PC-3 (cell line): Measurements from ENCODE around the gene PPP4R1. TPM values are rescaled to one million over a fixed set of nuclear protein-coding genes. Genes with fewer than 3 reads are reported as not detected.
A peak's percentile ranks its signal among the peaks of the same experiment; 100 is the strongest.

Source experiments
- ATAC-seq: fragments of 200-7000 bp; cut with Tn5 transposase; 2 replicates; pipeline ENCODE4 v1.9.1; 2020; ENCODE audit warnings: mild to moderate bottlenecking, moderate library complexity
- BruUV-seq: library from RNA; stranded (reverse); fragments of 400-500 nt; replicated peaks from 2 replicates; lab custom pipeline; 2021; lab: Mats Ljungman, UMichigan
- CTCF ChIA-PET: fragments of 300-600 bp; sonication (Branson Sonifier 250); formaldehyde crosslinking; loops from one replicate; lab custom pipeline; 2022; ENCODE audit warnings: antibody characterized with exemption; lab: Charles Lee
- POLR2A ChIA-PET: fragments of 300-600 bp; sonication (Branson Sonifier 250); formaldehyde crosslinking; loops from one replicate; lab custom pipeline; 2022; ENCODE audit warnings: antibody characterized with exemption; ENCODE audit not compliant: unreplicated experiment; lab: Charles Lee
- DNase-seq: peaks from one replicate; pipeline ENCODE4 v3.0.0-alpha.2; 2015
- H2AFZ ChIP-seq: fragments of 300-600 bp; sonication (generic); 2 replicates; pipeline ENCODE4 v1.6.0; 2016; ENCODE audit warnings: antibody characterized with exemption, low read length
- H3F3A ChIP-seq: fragments of 300-600 bp; sonication (generic); one replicate; pipeline ENCODE4 v1.6.0; 2017; ENCODE audit warnings: antibody characterized with exemption, low read length, control low read depth, mild to moderate bottlenecking; ENCODE audit not compliant: unreplicated experiment
- H3K27ac ChIP-seq: fragments of 300-600 bp; sonication (generic); 2 replicates; pipeline ENCODE4 v1.5.1; 2016; ENCODE audit warnings: mild to moderate bottlenecking, low read length
- H3K27me3 ChIP-seq: fragments of 300-600 bp; sonication (generic); 2 replicates; pipeline ENCODE4 v1.6.1; 2016; ENCODE audit warnings: low read length, mixed read lengths
- H3K36me3 ChIP-seq: fragments of 300-600 bp; sonication (generic); 2 replicates; pipeline ENCODE4 v1.6.1; 2016; ENCODE audit warnings: low read depth, mixed run types, low read length, mixed read lengths
- H3K4me1 ChIP-seq: fragments of 300-600 bp; sonication (generic); 2 replicates; pipeline ENCODE4 v1.5.1; 2016; ENCODE audit warnings: low read length; ENCODE audit not compliant: insufficient read depth
- H3K4me2 ChIP-seq: fragments of 300-600 bp; sonication (generic); 2 replicates; pipeline ENCODE4 v1.6.0; 2016; ENCODE audit warnings: low read length
- H3K4me3 ChIP-seq: fragments of 300-600 bp; sonication (generic); 2 replicates; pipeline ENCODE4 v1.5.1; 2016; ENCODE audit warnings: mild to moderate bottlenecking, low read length, mixed read lengths
- H3K79me2 ChIP-seq: fragments of 300-600 bp; sonication (generic); 2 replicates; pipeline ENCODE4 v1.6.1; 2017; ENCODE audit warnings: low read length, mixed read lengths
- H3K9ac ChIP-seq: fragments of 300-600 bp; sonication (generic); 2 replicates; pipeline ENCODE4 v1.6.0; 2016; ENCODE audit warnings: mild to moderate bottlenecking, low read length
- H3K9me2 ChIP-seq: fragments of 300-600 bp; sonication (generic); replicated peaks from 2 replicates; pipeline ENCODE4 v1.6.1; 2016; ENCODE audit warnings: mixed run types, low read length, mixed read lengths
- H3K9me3 ChIP-seq: fragments of 300-600 bp; sonication (generic); 2 replicates; pipeline ENCODE4 v1.6.1; 2016; ENCODE audit warnings: low read length, mixed read lengths
- H4K20me1 ChIP-seq: fragments of 300-600 bp; sonication (generic); 2 replicates; pipeline ENCODE4 v1.6.1; 2016; ENCODE audit warnings: low read length, mixed read lengths
- EZH2 ChIP-seq: fragments of 300-600 bp; sonication (generic); IDR thresholded peaks from one replicate; pipeline ENCODE4 v1.6.1; 2017; ENCODE audit warnings: antibody characterized with exemption, mild to moderate bottlenecking, low read length; ENCODE audit not compliant: unreplicated experiment
- EZH2phosphoT487 ChIP-seq: fragments of 300-600 bp; sonication (generic); IDR thresholded peaks from 2 replicates; pipeline ENCODE4 v1.6.1; 2018; ENCODE audit warnings: mild to moderate bottlenecking, antibody characterized with exemption, low read length, borderline replicate concordance
- intact Hi-C: fragments of 100-400 bp; cut with micrococcal nuclease; formaldehyde crosslinking; loops from 2 replicates; pipeline ENCODE4 v1.9.0; 2023
- total RNA-seq: library from RNA; depleted of rRNA; stranded (reverse); fragments of >200 nt; gene quantifications from 2 replicates; pipeline ENCODE4 v1.2.3, GENCODE V29; 2014
- TF ChIP-seq, protein P1 (sequence below): fragments of 300-600 bp; sonication (generic); conservative IDR thresholded peaks from 2 replicates; pipeline ENCODE4 v1.5.1; 2017; ENCODE audit warnings: antibody characterized with exemption, low read depth, mild to moderate bottlenecking, low read length

Gene PPP4R1
- total RNA-seq, 1 experiment from 2014 or later, result 154 TPM

DNA sequence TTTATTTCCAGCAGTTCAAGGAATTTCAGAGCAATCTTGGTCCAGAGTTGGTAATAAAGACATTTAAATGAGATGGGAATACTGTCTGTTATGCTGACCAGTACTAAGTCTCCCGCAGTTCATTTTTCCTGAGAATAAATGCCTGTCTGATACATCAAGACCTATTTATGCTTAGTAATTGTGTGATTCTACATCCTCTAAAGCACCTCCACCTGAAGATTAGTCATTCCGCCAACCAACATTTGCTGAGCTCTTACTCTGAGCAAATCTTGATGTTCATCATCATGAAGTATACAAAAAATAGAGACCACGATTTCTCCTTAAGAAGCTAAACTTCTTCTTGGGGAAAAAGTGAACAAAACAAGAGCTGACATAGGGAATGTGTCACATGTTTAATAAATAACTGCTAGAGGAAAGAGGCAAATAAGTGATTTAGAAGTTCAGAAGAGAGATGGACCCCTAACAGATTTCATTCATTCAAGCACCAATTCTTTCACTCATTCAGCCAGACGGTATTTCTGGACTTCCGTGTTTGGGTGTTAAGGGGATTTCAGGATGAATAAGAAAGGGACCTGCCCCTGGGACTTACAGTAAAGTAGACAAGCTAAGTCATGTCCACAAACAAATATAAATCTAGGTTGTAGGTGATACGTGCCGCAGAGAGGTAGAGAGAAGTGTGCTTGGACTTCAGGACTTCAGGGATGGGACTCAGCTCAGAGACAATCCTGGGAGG is 34.2 kb upstream of the PPP4R1 start:
- H4K20me1 ChIP-seq, result no peaks in the 10 kb centered on the region
- no peaks in the 10 kb centered on the region for H3K9me3 ChIP-seq
- peaks cover 41% of the 10 kb centered on the region for H3K4me1 ChIP-seq
- no peaks in the 10 kb centered on the region for H3K79me2 ChIP-seq
- no peaks in the 10 kb centered on the region for H3K36me3 ChIP-seq
- DNase-seq (peak; percentile 86), ATAC-seq (peak; percentile 41)
- H3K27me3 ChIP-seq, result no peaks in the 10 kb centered on the region
- H3K9me2 ChIP-seq, result no peaks in the 10 kb centered on the region
- no TSS peak for BruUV-seq
- ChIA-PET POLR2A (interaction anchor here (0.5 to 1.0 kb wide), 3 partner anchors 10 to 39 kb away, joined by 6 to 7 read pairs (median 7); no protein-coding TSS in a partner anchor), CTCF (interaction anchor here (0.6 to 1.4 kb wide), 3 partner anchors 10 to 73 kb away, joined by 4 read pairs; no protein-coding TSS in a partner anchor)
- intact Hi-C loops, result no loop called here
- H3K4me3 ChIP-seq, result no peak overlapping the region
- TF ChIP-seq EZH2 (no peak), EZH2phosphoT487 (no peak)
- TF ChIP-seq, protein P1, sequence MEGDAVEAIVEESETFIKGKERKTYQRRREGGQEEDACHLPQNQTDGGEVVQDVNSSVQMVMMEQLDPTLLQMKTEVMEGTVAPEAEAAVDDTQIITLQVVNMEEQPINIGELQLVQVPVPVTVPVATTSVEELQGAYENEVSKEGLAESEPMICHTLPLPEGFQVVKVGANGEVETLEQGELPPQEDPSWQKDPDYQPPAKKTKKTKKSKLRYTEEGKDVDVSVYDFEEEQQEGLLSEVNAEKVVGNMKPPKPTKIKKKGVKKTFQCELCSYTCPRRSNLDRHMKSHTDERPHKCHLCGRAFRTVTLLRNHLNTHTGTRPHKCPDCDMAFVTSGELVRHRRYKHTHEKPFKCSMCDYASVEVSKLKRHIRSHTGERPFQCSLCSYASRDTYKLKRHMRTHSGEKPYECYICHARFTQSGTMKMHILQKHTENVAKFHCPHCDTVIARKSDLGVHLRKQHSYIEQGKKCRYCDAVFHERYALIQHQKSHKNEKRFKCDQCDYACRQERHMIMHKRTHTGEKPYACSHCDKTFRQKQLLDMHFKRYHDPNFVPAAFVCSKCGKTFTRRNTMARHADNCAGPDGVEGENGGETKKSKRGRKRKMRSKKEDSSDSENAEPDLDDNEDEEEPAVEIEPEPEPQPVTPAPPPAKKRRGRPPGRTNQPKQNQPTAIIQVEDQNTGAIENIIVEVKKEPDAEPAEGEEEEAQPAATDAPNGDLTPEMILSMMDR, result no peak
- H3K9ac ChIP-seq, result peak overlapping the region; percentile 61
- H3K27ac ChIP-seq, result peak overlapping the region; percentile 84
- peak overlapping the region; percentile 43 for H3K4me2 ChIP-seq
- H2AFZ ChIP-seq, result peak overlapping the region; percentile 8
- H3F3A ChIP-seq, result peaks cover 4% of the 10 kb centered on the region

DNA sequence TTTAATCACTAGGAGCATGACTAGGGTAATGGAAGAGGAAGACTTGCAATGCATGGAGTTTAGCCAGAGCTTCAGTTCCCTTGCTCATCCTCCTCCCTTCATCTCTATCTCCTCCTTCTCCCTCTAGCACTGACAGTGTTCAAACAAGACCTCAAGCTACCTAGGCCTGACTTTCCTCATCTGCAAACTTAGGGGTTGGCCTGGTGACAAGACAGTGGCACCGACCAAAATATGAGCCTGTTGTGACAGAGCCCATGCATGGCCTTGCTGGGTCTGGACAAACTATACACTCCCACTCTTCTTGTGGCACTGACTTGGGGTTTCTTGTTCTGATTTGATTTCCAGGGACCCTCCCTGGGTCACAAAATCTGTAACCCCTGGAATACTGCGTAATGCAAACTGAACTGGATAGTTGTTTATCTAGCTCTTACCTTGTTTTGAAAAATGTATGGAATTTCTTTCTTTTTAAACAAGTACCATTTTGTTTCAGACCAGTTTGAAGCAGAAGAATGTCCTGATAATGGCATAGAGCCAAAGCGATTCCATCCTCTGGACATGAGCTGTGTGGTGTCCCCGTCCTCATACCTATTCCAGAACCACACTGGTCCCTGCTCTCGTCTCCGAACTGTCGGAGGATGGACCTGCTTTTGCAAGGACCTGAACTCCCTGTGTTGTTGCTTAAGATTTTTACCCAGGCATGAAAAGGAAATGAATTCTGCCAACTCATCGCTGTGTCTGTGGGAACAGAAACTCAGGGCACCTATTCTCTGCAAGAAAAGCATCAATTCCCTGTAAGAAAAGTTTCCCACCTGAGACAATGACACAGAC is 33.4 kb upstream of the PPP4R1 start:
- peak overlapping the region; percentile 84 for H3K27ac ChIP-seq
- H3K9me3 ChIP-seq, result no peaks in the 10 kb centered on the region
- no peak for ATAC-seq
- TSS peak; percentile 37 for BruUV-seq
- no peaks in the 10 kb centered on the region for H3K9me2 ChIP-seq
- peak; percentile 39 for DNase-seq
- no peak overlapping the region for H2AFZ ChIP-seq
- H3F3A ChIP-seq, result peaks cover 4% of the 10 kb centered on the region
- H3K9ac ChIP-seq, result peak overlapping the region; percentile 61
- ChIA-PET CTCF (interaction anchor here (1.2 to 1.4 kb wide), 2 partner anchors 10 to 72 kb away, joined by 4 read pairs; no protein-coding TSS in a partner anchor), POLR2A (interaction anchor here (0.5 to 1.0 kb wide), 3 partner anchors 10 to 39 kb away, joined by 5 to 7 read pairs (median 6); no protein-coding TSS in a partner anchor)
- TF ChIP-seq, protein P1, result no peak
- no peak for TF ChIP-seq EZH2
- no peak for TF ChIP-seq EZH2phosphoT487
- no peaks in the 10 kb centered on the region for H3K36me3 ChIP-seq
- no peaks in the 10 kb centered on the region for H3K27me3 ChIP-seq
- peak overlapping the region; percentile 43 for H3K4me2 ChIP-seq
- no peaks in the 10 kb centered on the region for H4K20me1 ChIP-seq
- intact Hi-C loops, result no loop called here
- H3K4me3 ChIP-seq, result no peak overlapping the region
- peaks cover 43% of the 10 kb centered on the region for H3K4me1 ChIP-seq
- no peaks in the 10 kb centered on the region for H3K79me2 ChIP-seq
